NB4 (cell line): ENCODE data around the gene BTBD8.

Experiments
- POLR2A ChIP-seq: IDR thresholded peaks from 2 replicates; pipeline ENCODE4 v1.6.1; 2011; ENCODE audit warnings: mild to moderate bottlenecking; ENCODE audit not compliant: insufficient read length; ENCODE audit errors: extremely low read depth
- TF ChIP-seq, protein P1 (sequence below): IDR thresholded peaks from one replicate; pipeline ENCODE4 v1.5.1; 2012; ENCODE audit warnings: low read depth, low read length

DNA sequence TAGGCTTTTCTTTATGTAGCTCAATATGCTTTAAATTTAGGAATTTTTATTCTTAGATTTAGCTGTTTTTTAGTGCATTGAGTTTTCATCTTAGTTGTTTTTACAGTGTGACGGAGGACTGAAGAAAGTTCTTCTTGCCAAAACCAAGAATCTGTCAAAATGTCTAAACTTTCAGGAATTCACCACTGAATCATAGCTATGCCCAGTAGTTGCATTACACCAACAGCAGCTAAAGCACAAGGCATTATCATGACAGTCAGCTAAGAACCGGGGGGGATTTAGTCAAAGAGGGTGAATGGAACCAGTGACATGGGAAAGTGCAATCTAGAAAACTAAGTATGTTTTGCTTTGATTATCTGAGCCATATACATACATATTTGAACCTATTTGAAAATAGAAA, 131.0 kb downstream of the BTBD8 start:
- TF ChIP-seq POLR2A, result no peak
- TF ChIP-seq, protein P1, sequence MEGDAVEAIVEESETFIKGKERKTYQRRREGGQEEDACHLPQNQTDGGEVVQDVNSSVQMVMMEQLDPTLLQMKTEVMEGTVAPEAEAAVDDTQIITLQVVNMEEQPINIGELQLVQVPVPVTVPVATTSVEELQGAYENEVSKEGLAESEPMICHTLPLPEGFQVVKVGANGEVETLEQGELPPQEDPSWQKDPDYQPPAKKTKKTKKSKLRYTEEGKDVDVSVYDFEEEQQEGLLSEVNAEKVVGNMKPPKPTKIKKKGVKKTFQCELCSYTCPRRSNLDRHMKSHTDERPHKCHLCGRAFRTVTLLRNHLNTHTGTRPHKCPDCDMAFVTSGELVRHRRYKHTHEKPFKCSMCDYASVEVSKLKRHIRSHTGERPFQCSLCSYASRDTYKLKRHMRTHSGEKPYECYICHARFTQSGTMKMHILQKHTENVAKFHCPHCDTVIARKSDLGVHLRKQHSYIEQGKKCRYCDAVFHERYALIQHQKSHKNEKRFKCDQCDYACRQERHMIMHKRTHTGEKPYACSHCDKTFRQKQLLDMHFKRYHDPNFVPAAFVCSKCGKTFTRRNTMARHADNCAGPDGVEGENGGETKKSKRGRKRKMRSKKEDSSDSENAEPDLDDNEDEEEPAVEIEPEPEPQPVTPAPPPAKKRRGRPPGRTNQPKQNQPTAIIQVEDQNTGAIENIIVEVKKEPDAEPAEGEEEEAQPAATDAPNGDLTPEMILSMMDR, result no peak
